Measurements from ENCODE around the gene PLXNB1.

Gene PLXNB1

GRCh38 chr3:48415251-48415953 lies 14.5 kb downstream of the PLXNB1 start:
- no peak for DNase-seq

GRCh38 chr3:48414376-48415250 lies 15.3 kb downstream of the PLXNB1 start:
- DNase-seq, result no peak

GRCh38 chr3:48413611-48414010 lies 16.3 kb downstream of the PLXNB1 start:
- DNase-seq, result no peak

- no peak for DNase-seq
Measured at GRCh38 chr3:48413086-48413485, 16.8 kb downstream of the PLXNB1 start.

DNA sequence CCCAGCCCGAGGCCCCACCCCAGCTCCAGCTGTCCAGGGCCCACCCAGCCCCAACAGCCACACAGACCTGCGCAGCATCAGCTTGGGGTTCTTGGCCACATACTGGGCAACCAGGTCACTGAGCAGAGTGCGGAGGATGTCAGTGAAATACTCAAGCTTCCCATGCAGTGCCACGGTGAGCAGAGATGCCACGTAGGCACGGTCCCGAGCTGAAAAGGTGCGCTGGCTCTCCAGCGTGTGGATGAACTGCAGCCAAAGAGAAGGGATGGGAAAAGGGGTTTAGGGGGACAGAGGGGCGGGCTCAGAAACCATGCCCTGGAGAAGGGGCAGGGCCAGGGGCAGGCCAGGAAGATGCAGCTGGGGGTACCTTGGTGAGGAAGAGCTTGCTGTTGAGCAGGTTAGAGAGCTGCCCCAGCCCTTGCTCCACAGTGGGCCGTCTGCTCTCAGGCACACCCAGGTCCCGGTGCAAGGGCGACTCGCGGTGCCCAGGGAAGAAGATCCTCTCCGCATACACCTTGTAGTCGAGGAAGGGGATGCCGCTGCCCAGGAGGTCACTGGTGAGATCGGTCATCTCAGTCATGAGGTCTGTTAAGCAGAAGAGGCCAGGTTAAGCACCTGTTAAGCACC lies 17.4 kb downstream of the PLXNB1 start:
- DNase-seq, result no peak

DNA sequence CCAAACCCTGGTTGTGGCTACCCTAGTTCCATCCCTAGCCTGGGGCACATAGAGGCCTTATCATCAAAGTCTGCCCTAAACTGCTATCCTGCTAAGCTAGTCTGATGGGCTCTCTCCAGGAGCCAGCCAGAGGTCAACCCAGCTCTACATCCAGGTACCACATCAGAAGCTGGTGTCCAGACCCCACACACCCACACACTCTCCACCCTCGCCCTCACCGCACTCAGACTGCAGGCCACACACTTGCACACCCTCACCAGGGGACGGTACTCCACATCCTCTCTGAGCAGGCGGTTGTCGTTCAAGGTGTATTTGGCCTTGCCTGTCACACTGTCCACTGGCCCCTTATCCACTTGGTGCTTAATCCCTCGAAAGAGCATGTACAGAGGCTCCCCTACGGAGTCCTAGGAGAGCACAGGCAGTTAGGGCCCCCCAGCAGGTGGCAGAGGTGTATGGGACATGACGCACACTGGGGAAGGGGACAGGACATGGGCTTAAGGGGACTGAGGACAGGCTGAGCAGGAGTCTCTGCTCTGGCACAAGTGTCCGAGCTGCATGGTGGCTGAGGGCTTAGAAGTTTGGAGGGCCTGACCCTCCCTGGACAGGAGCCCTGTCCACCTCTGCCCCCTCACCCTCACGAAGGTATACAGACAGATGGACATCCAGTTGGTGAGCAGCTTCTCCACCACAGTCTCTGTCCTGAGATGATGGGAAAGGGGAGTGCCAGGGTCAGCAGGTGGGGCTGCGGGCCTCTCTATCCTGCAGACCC lies 18.1 kb downstream of the PLXNB1 start:
- no peak for DNase-seq

GRCh38 chr3:48411041-48411588 lies 18.8 kb downstream of the PLXNB1 start:
- no peak for DNase-seq

- no peak for DNase-seq
Measured at GRCh38 chr3:48410205-48411040, 19.5 kb downstream of the PLXNB1 start.

DNA sequence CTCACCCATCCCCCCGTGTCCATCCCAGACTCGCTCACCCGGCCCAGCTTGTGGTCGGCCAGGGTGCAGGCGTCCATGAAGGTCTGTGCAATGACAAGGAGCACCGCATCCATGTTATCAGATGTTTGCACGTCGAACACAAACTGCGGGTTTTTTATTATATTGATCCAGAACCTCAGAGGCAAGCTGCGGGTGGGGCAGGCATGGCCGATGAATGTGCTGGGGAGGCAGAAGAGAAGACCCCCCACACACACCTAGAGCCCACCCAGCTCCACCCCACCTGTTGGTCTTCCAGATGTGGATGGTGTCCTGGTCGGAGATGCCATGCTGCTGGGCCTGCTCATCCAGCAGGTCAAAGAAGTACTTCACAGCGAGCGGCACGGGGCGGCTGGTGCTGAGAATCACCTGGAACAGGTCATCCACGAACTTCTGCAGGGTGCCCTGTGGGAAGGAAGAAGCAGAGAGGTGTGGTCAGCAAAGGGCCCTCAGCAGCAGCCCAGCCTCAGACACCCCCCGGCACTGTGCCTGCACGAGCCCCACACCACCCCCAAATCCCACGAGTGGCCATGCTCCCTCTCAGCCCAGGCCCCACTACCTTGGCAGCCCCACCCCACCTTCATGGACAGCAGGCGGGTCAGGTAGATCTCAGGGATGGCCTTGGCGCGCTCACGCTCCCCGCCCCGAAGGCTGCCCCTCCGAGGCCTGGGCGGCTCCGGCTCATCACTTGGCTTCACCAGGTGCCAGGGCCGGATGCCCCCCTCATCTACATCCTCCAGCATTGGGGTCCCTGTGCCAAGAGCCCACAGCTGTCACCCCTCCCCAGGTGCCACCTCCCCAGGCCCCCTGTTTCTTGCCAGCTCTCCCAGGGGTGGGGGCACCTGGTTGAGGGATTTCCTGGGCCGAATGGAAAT lies 20.3 kb downstream of the PLXNB1 start:
- DNase-seq, result no peak

DNA sequence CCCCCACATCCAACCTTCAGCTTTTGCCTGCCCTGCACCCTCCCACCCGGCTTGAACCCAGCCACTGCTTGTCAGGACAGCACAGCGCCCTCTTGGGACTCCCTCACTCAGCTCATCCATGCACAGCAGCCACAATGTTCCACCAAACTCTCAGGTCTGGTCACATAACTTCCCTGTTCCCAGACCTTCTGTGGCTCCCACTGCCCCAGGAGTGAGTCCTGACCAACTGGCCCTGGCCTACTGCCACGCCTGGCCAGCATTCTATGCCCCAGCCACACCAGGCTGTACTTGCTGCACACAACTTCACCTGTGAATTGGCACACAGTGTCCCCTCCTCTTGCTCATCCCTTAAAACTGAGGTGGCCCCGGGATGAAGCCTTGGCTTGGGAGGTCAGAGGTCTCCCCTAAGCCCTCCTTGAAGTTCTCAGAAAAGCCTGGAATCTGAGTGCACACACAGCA lies 21.0 kb downstream of the PLXNB1 start:
- DNase-seq, result no peak

GRCh38 chr3:48407542-48408099 lies 22.3 kb downstream of the PLXNB1 start:
- DNase-seq, result no peak

DNA sequence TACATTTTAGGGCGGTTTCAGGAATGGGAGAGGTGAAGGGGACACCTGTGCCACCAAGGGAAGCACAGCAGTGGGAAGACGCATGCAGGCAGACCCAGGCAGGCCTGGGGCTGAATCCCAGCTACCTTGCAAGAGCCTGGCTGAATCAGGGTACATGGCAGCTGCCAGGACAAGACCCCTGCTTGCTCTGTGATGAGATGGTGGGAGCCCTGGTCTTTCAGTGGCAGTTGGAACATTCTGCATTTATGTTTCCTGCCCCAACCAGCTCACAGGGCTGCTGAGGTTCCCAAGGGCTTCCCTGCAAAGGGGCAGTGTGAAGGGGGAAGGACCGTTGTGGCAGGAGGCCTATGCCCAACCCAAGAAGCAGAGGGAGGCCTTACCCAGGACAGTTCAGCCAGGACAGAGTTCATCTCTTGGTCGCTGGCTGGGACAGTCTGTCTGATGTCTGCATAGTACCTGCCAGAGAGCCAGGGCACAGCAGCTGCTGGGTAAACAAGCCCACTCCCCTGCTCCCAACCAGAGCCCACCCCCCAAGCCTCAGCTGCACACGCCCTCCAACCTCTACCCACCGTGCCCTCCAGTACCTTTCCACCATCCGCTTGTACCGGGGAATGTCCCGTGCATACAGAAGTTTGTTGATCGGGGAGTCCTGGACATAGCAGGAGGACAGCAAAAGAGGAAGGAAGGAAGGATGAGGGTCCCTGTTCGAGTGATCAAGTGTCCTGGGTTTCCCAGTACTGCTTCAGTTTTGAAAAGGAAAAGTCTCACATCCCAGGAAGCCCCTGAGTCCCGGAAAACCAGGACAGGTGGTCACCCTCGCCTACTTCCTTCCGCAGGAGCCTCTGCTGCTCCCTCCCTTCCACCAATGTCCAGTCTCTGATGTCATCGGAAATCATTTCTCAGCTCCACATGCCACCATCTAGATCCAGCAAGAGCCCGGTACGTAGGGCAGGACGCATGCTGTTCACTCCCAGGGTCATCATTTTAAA lies 23.1 kb downstream of the PLXNB1 start:
- no peak for DNase-seq

- no peak for DNase-seq
Measured at GRCh38 chr3:48405971-48406370, 23.9 kb downstream of the PLXNB1 start.

DNA sequence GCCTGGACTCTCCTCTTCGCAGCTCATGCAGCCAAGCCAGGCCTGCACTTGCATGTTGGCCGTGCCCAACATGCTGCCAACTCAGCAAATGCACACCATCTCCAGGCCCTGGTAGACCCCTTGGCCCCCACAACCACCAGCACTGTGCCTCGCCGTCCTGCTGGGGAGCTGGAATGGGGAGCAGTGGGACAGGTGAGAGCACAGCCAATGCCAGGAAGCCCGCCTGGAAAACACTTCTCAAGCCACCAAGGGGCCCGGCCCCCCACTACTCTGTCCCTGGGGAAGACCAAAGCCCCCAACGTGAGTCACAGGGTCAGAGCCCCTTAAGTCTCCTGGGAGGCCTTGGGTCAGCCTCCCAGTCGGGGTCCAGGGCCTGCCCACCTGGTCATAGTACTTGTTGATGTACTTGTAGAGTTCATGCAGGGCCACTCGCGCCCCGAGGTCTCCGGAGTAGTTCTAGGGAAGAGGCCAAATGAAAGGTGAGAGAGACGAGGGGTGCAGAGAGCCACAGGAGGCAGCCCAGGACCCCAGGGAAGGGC lies 24.5 kb downstream of the PLXNB1 start:
- no peak for DNase-seq

GRCh38 chr3:48404440-48405342 lies 25.2 kb downstream of the PLXNB1 start:
- no peak for DNase-seq

GRCh38 chr3:48403533-48404439 lies 26.1 kb downstream of the PLXNB1 start:
- DNase-seq, result no peak
